GM19099 (cell line): ENCODE data around the gene TRIM8.

Source experiments
- POLR2A ChIP-seq: IDR thresholded peaks from 3 replicates; pipeline ENCODE4 v1.6.1; 2011; ENCODE audit warnings: low read depth; ENCODE audit not compliant: insufficient read length; ENCODE audit errors: extremely low read depth

The TRIM8 gene

DNA sequence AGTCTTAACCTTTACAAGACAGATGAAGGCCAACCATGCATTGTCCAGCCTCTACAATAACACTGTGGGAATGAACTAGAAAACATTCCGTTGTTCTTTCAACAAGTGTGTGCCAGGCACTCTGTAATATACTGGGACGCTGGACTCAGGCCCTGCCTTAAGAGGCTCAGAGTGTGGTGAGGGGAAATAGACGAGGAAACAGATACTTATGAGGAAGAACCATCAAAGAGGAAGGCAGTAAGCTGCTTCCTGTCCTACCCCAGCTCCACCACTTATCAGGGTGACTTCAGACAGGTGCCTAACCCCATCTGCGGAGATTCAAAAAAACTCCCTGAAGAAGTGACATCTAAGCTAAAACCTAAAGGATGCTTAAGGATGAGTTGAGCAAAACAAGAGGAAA, 8.9 kb upstream of the TRIM8 start:
- no peak for TF ChIP-seq POLR2A

- no peak for TF ChIP-seq POLR2A
Observed at GRCh38 chr10:102639537-102639936, 4.7 kb upstream of the TRIM8 start.

- no peak for TF ChIP-seq POLR2A
Observed at GRCh38 chr10:102641402-102641801, 2.9 kb upstream of the TRIM8 start.

DNA sequence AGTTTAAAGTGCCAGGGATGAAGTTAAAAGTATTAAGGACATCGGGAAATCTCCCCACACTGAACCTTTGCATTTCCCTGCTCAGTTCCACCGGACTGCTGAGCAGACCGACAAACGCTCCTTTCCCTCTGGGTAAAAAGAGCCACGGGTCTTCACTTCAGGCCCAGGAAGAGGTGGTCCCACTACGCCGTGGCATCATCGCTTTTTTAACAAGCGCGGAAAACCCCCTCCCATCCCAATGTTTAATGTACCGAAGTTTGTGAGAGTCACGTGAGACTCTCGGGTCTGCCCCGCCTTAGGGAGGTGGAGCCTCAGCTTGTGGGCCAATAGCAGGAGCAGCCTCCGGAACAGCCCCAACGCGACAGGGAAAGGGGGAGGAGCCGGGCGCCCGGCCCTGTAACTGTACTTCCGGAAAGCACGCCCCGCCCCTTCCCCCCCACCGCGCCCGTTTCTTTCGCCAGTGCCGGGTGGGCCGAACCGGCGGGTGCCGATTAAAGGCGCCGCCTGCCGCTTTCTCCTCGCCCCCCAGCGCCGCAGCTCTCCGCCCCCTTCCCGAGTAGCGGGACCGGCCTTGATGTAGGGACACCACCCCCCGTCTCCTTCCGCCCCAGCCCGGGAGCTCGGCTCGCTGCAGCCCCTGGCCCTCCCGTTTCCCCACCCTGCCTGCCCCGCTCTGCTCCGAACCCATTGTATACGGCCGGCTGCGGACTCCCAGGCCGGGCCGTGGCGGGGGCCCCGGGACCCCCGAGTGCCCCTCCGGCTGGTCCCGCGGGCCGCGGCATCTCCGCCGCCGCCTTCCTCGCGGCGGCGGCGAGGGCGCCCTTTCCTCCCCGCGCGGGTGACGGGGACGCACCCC, 2.2 kb upstream of the TRIM8 start:
- peak; percentile 70 for TF ChIP-seq POLR2A

DNA sequence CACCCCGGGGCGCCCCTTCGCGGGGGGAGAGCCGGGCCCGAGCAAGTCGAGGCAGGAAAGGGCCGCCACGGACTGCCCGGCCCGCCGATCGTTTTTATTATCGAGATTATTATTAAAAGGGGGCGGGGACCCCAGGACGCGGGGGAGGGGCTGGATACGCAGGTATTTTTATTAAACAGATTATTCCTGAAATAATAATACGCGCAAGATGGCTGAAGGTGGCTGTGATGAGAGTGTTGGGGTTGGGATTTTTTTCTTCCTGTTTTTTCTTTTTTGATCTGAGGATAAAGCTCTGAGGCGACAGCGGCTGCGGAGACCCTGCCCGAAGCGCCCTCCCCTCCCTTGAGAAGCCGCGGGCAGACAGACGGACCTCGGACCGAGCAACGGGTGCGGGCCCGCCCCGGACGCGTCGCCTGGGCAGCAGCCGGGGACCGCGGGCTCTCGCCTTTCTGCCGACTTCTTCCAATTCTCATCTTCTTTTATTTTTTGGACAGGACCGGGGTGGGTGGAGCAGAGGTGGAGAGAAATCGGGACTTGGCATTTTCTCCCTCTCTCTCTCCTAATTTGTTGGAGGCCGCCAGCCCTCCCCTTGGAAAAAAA, 1.4 kb upstream of the TRIM8 start:
- TF ChIP-seq POLR2A: no peak

GRCh38 chr10:102643336-102644065, 778 bp upstream of the TRIM8 start:
- TF ChIP-seq POLR2A: peak; percentile 40

DNA sequence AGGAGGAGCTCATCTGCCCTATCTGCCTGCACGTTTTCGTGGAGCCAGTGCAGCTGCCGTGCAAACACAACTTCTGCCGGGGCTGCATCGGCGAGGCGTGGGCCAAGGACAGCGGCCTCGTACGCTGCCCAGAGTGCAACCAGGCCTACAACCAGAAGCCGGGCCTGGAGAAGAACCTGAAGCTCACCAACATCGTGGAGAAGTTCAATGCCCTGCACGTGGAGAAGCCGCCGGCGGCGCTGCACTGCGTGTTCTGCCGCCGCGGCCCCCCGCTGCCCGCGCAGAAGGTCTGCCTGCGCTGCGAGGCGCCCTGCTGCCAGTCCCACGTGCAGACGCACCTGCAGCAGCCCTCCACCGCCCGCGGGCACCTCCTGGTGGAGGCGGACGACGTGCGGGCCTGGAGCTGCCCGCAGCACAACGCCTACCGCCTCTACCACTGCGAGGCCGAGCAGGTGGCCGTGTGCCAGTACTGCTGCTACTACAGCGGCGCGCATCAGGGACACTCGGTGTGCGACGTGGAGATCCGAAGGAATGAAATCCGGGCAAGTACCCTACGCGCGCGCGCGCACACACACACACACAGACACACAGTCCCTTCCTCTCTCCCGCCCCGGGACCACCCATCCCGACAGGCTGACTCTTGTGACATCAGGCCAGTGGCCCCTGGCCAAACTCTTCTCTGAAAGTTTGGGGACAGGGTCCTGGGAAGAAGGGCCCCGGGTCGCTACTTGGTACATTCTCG, 538 bp downstream of the TRIM8 start:
- TF ChIP-seq POLR2A: peak; percentile 60

- TF ChIP-seq POLR2A: no peak
Observed at GRCh38 chr10:102645388-102645740, 1.1 kb downstream of the TRIM8 start.

- peak; percentile 54 for TF ChIP-seq POLR2A
Observed at GRCh38 chr10:102645741-102646609, 1.7 kb downstream of the TRIM8 start.

- peak; percentile 43 for TF ChIP-seq POLR2A
Observed at GRCh38 chr10:102646610-102647442, 2.5 kb downstream of the TRIM8 start.

DNA sequence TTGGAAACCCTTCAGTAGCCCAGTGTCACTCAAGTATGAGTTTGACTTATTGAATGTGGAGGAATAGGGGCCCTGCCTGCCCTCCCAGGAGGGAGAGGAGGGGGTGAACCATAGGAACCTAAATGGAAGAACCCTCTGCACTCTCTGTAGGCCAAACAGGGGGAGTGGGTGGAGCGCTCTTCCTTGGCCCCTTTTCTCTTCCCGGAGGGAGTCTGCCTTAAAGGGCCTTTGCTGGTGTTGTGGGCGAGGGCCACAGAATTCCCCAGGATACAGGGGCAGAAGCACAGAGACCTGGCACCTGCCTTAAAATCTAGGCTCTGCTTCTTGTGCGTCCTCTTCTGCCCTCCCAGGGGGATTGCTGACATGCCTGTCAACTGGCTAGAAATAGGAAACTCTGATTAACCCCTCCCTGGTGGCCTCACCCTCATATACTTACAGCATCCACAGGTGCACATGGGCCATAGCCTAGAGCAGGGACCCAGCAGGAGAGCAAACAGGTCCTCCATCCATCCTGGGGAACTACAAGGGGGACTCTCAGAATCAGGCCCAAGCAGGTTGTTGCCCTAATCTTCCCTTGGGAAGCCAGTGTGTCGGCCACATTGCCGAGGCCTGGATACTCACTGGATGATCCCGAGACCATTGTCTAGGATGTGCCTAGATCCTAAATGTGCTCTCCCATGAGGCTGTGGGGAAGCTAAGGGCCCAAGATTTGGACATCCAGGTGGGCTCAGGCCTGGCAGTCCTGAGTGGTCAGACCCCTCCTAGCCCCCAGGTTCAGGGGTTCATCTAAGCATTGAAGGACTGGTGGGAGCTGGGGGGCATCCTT, 3.4 kb downstream of the TRIM8 start:
- no peak for TF ChIP-seq POLR2A

GRCh38 chr10:102648269-102648888, 4.1 kb downstream of the TRIM8 start:
- TF ChIP-seq POLR2A: no peak
